T47D (cell line): ENCODE measurements around the gene FGF2.
"Not testable (repeated sequence)": the region's sequence is repeated elsewhere in the genome, so short reads cannot be mapped to it uniquely, and the experiment has no call there.

Source experiments
- DNase-seq, 2 experiments: peaks; one replicate each; pipeline versions ENCODE4 v3.0.0 to v3.0.0-alpha.2; 2011 to 2012; ENCODE audit warnings: low read depth in 1 of 2, low spot score in 1 of 2
- JUND ChIP-seq: IDR thresholded peaks from 2 replicates; pipeline ENCODE4 v1.6.1; 2012; ENCODE audit warnings: low read depth
- in situ Hi-C: cut with HindIII; loops from 2 replicates; pipeline ENCODE4 v1.10.0; 2016; ENCODE audit warnings: low sequenced_read_pairs, low pct_unique_long_range_greater_than_20kb

FGF2 gene

GRCh38 chr4:122842392-122842791, 15.8 kb downstream of the FGF2 start:
- DNase-seq = no peak
- TF ChIP-seq JUND = no peak
- in situ Hi-C loops = no loop called here

GRCh38 chr4:122842984-122843531, 16.4 kb downstream of the FGF2 start:
- DNase-seq = peak in 1 of 2 experiments; percentile 60
- no peak for TF ChIP-seq JUND
- in situ Hi-C loops = no loop called here

GRCh38 chr4:122844391-122844790, 17.8 kb downstream of the FGF2 start:
- in situ Hi-C loops, DNase-seq: not testable (repeated sequence)

- no peak for DNase-seq
- in situ Hi-C loops = no loop called here
- no peak for TF ChIP-seq JUND
These were observed 18.4 kb downstream of the FGF2 start for GRCh38 chr4:122845066-122845465.

- in situ Hi-C loops = no loop called here
- TF ChIP-seq JUND = no peak
These were observed 19.1 kb downstream of the FGF2 start for GRCh38 chr4:122845760-122846159.

GRCh38 chr4:122847931-122848330, 21.3 kb downstream of the FGF2 start:
- in situ Hi-C loops = no loop called here
- TF ChIP-seq JUND = no peak
- DNase-seq = no peak

More at GRCh38 chr4:122845760-122846159, 19.1 kb downstream of the FGF2 start:
- no peak for DNase-seq

GRCh38 chr4:122849789-122850188, 23.2 kb downstream of the FGF2 start:
- DNase-seq, in situ Hi-C loops: not testable (repeated sequence)

- in situ Hi-C loops = no loop called here
- DNase-seq = no peak
- TF ChIP-seq JUND = no peak
These were observed 24.9 kb downstream of the FGF2 start for GRCh38 chr4:122851568-122851967.

- DNase-seq = no peak
- in situ Hi-C loops = no loop called here
These were observed 28.1 kb downstream of the FGF2 start for GRCh38 chr4:122854447-122855352.

GRCh38 chr4:122855353-122855890, 28.8 kb downstream of the FGF2 start:
- no peak for TF ChIP-seq JUND
- DNase-seq = no peak
- in situ Hi-C loops = no loop called here

More at GRCh38 chr4:122854447-122855352, 28.1 kb downstream of the FGF2 start:
- no peak for TF ChIP-seq JUND

- no peak for TF ChIP-seq JUND
- DNase-seq = no peak
These were observed 30.5 kb downstream of the FGF2 start for GRCh38 chr4:122857160-122857559.

GRCh38 chr4:122858705-122859104, 32.1 kb downstream of the FGF2 start:
- no peak for TF ChIP-seq JUND
- no peak for DNase-seq
- in situ Hi-C loops = no loop called here

More at GRCh38 chr4:122857160-122857559, 30.5 kb downstream of the FGF2 start:
- in situ Hi-C loops = no loop called here
